ENCODE data around the gene S100A3.

S100A3 gene

GRCh38 chr1:153509729-153510354 is 39.2 kb downstream of the S100A3 start:
- DNase-seq (ENCODE audit: low spot score) = peak; percentile 79

GRCh38 chr1:153509036-153509435 is 40.0 kb downstream of the S100A3 start:
- no peak for DNase-seq (ENCODE audit: low spot score)

DNA sequence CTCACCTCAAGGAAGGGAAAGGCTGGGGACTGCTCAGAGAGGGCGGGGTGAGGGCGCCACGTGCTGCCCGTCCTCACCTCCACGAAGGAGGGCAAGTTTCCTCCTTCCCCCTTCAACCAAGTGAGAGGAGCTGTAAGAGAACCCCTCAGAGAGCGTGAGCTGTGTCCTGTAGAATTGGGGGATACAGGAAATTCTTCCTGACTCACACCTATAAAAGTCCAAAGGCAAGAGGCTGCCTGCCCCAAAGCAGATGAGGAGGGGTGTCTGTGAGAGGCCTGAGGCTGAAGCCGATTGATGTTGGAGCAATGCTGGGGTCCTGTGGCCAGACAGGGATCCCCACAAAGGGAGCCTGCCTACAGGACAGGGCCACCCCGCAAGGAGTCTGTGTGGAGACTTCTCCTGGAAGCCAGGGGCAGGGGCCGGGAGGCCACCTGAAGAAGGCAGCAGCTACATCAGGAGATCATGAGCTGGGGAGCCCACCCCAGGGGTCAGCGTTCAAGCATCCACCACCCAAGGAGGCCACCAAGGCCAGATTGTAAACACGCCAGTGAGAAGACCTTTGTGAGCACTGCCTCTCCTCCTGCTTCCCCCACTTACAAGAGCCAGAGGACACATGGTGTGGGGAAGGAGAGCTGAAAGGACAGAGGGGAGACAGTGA is 41.0 kb downstream of the S100A3 start:
- DNase-seq (ENCODE audit: low spot score) = no peak

GRCh38 chr1:153506831-153507413 is 42.1 kb downstream of the S100A3 start:
- no peak for DNase-seq (ENCODE audit: low spot score)

DNA sequence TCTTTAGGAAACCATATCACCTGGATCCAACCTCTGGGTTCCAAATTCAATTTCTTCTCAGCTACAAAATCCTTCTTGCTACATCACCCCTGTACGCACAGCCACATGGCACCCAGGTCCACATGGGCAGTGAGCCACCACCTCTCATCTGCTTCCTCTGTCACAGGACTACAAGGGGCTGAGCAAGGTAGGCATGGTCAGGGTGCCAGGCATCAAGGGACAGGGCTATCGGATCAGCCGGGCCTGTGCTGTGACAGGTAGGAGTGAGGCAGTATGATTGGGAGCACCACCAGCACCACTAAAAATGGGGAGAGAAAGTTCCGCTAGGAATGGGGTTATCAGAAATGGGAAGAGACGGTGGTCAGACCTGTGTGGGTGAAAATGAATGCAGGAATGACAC is 42.7 kb downstream of the S100A3 start:
- DNase-seq (ENCODE audit: low spot score) = no peak

GRCh38 chr1:153505576-153505975 is 43.5 kb downstream of the S100A3 start:
- no peak for DNase-seq (ENCODE audit: low spot score)

- DNase-seq (ENCODE audit: low spot score) = no peak
Measured at GRCh38 chr1:153503766-153504165, 45.3 kb downstream of the S100A3 start.

GRCh38 chr1:153498746-153499145 is 50.3 kb downstream of the S100A3 start:
- DNase-seq (ENCODE audit: low spot score) = no peak

All from activated CD4-positive, alpha-beta T cell treated with anti-CD3 and anti-CD28 coated beads, Interleukin-2, Interleukin-4, amounts not matched to agents 100 ng/mL and 50 ng/mL, durations not matched to agents 16 hours and 8 hours (primary cell).